RWPE2 (cell line): ENCODE results near the gene TRIM25.

Experiments
- ATAC-seq: fragments of 200-7000 bp; cut with Tn5 transposase; 3 replicates; pipeline ENCODE4 v1.9.1; 2021; ENCODE audit warnings: low read depth
- DNase-seq: peaks from one replicate; pipeline ENCODE4 v3.0.0-alpha.2; 2020; ENCODE audit warnings: low spot score
- H3K27ac ChIP-seq: fragments of 450-650 bp; 2 replicates; pipeline ENCODE4 v1.5.1; 2017; ENCODE audit warnings: mild to moderate bottlenecking; ENCODE audit not compliant: poor library complexity, severe bottlenecking
- H3K27me3 ChIP-seq: fragments of 250-450 bp; sonication (Bioruptor Pico); 2 replicates; pipeline ENCODE4 v1.5.1; 2021; ENCODE audit warnings: mild to moderate bottlenecking, moderate library complexity; ENCODE audit not compliant: insufficient read depth, poor library complexity, severe bottlenecking
- H3K36me3 ChIP-seq: fragments of 250-450 bp; sonication (Bioruptor Pico); 2 replicates; pipeline ENCODE4 v1.5.1; 2020; ENCODE audit warnings: low read depth, mild to moderate bottlenecking, moderate library complexity
- H3K4me1 ChIP-seq: fragments of 250-450 bp; sonication (Bioruptor Pico); 2 replicates; pipeline ENCODE4 v1.5.1; 2021; ENCODE audit warnings: mild to moderate bottlenecking, moderate library complexity; ENCODE audit not compliant: insufficient read depth, poor library complexity, severe bottlenecking
- H3K4me3 ChIP-seq: fragments of 250-450 bp; sonication (Bioruptor Pico); 2 replicates; pipeline ENCODE4 v1.5.1; 2021; ENCODE audit warnings: mild to moderate bottlenecking, moderate library complexity; ENCODE audit not compliant: severe bottlenecking
- H3K9me3 ChIP-seq: fragments of 250-450 bp; sonication (Bioruptor Pico); 2 replicates; pipeline ENCODE4 v1.5.1; 2021; ENCODE audit warnings: mild to moderate bottlenecking, moderate library complexity; ENCODE audit not compliant: severe bottlenecking
- TF ChIP-seq, protein P1 (sequence below): fragments of 450-650 bp; IDR thresholded peaks from one replicate; pipeline ENCODE4 v1.5.1; 2017; ENCODE audit warnings: mild to moderate bottlenecking, moderate library complexity; ENCODE audit not compliant: poor library complexity, severe bottlenecking

The TRIM25 gene

DNA sequence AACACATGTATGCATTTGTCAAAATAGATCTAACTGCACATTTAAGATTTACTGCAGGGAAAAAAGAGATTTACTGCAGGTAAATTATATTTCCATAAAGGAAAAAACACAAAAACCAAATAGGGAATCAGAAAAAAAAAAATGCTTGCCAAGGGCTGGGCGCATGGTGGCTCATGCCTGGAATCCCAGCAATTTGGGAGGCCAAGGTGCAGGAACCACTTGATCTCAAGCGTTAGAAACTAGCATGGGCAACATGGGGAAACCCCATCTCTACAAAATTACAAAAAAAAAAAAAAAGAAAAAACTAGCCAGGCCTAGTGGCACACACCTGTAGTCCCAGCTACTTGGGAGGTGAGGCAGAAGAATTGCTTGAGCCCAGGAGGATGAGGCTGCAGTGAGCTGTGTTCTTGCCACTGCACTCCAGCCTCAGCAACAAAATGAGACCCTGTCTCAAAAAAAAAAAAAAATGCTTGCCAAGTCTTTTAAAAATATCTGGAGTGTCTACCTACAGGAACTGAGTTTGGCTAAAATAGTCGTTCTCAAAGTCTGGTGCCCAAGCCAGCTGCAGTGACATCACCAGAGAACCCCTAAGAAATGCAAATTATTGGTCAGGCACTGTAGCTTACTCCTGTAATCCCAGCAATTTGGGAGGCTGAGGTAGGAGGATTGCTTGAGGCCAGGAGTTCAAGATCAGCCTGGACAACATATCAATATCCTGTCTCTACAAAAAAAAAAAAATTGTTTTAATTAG lies 17.5 kb downstream of the TRIM25 start:
- DNase-seq = no peak
- ATAC-seq = no peak
- H3K36me3 ChIP-seq = peaks cover 98% of the 10 kb centered on the region
- TF ChIP-seq, protein P1, sequence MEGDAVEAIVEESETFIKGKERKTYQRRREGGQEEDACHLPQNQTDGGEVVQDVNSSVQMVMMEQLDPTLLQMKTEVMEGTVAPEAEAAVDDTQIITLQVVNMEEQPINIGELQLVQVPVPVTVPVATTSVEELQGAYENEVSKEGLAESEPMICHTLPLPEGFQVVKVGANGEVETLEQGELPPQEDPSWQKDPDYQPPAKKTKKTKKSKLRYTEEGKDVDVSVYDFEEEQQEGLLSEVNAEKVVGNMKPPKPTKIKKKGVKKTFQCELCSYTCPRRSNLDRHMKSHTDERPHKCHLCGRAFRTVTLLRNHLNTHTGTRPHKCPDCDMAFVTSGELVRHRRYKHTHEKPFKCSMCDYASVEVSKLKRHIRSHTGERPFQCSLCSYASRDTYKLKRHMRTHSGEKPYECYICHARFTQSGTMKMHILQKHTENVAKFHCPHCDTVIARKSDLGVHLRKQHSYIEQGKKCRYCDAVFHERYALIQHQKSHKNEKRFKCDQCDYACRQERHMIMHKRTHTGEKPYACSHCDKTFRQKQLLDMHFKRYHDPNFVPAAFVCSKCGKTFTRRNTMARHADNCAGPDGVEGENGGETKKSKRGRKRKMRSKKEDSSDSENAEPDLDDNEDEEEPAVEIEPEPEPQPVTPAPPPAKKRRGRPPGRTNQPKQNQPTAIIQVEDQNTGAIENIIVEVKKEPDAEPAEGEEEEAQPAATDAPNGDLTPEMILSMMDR = no peak
- no peaks in the 10 kb centered on the region for H3K9me3 ChIP-seq
- no peaks in the 10 kb centered on the region for H3K4me1 ChIP-seq
- no peak overlapping the region for H3K27ac ChIP-seq
- H3K27me3 ChIP-seq = no peaks in the 10 kb centered on the region
- H3K4me3 ChIP-seq = no peak overlapping the region

DNA sequence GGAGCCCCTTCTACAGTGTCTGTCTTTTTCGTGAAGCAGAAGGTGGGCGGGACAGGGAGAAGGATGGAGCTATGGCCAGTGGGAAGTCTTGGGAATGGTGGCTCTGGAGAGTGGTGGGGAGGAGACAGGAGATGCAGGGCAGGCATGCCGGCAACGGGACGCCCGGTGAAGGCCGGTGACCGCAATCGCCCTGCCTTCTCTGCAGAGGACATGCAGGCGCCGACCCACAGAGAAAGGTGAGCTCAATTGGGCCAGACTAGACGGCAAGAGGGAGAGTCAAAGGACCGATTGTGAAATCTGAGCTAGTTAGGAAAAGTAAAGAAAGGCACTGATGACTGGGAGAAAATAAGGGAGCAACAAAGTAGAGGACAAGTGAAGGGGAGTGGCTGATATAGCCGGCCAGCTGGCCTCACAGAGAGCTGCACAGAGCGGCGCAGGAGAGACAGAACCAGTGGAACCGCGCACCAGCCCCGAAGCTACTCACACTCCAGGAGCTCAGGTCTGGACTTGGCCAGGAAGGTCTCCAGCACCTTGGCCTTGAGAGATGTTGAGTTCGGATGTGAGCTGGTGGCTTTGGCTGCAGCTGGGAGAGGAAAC lies 18.9 kb downstream of the TRIM25 start:
- no peak for DNase-seq
- TF ChIP-seq, protein P1 = no peak
- no peak for ATAC-seq
- Histone ChIP-seq H3K27me3 (no peaks in the 10 kb centered on the region), H3K4me3 (no peak overlapping the region), H3K27ac (no peak overlapping the region), H3K9me3 (no peaks in the 10 kb centered on the region), H3K36me3 (peaks cover 95% of the 10 kb centered on the region), H3K4me1 (no peaks in the 10 kb centered on the region)

DNA sequence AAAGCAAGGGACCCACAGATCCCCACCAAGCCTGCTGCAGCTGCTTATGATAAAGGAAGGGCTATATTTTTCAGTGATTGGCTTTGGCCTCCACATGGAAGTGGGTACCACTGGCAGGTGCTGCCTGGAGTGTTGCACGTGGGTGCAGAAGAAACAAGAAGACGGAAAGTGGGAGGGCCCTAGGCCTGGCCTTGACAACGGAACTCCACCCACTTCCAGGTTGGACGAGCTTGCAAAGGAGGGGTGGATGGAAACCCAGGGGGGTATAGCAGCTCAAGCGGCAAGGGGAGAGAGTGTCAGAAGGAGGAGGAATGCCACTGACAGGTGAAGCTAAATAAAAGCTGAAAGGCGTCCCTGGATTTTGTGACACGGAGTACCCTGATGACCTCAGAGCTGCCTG lies 20.3 kb downstream of the TRIM25 start:
- Histone ChIP-seq H3K4me1 (no peaks in the 10 kb centered on the region), H3K27me3 (no peaks in the 10 kb centered on the region), H3K27ac (no peak overlapping the region), H3K36me3 (peaks cover 93% of the 10 kb centered on the region), H3K9me3 (no peaks in the 10 kb centered on the region), H3K4me3 (no peak overlapping the region)
- DNase-seq = no peak
- TF ChIP-seq, protein P1 = no peak
- no peak for ATAC-seq

DNA sequence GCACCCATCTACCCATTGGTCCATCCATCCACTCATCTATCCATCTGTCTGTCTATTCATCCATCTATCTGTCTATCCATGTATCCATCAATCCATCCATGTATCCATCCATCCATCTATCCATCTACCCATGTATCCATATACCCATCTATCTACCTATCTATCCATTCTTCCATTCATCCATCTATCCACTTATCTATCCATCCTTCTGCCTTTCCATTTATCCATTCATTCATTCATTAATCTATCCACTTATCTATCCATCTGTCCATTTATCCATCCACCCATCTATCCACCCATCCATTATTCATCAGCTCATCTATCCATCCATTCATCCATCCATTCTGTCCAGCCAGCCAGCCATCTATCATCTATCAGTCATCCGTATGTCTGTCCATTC lies 21.5 kb downstream of the TRIM25 start:
- TF ChIP-seq, protein P1 = no peak
- peaks cover 89% of the 10 kb centered on the region for H3K36me3 ChIP-seq

DNA sequence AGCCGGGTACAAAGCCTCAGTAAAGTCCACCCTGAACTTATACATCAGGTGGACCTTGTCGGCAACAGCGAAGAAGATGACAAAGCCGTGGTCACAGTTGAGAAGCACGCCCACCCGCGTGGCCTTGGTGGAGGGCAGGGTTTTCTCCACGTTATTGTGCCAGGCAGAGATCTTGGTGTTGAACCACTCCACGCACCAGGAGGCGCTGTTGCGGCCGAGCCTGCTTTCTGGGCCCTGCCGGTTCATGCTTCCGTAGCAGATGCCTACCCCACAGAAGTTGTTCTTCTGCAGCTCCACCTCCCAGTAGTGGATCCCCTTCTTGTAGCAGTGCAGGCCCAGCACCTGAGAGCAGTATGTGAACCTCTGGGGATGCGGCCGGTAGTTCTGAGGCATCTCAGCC lies 22.1 kb downstream of the TRIM25 start:
- Histone ChIP-seq H3K9me3 (peaks cover 6% of the 10 kb centered on the region), H3K36me3 (peaks cover 84% of the 10 kb centered on the region)

More for the DNA sequence above, 21.5 kb downstream of the TRIM25 start:
- no peak for ATAC-seq
- no peak for DNase-seq
- Histone ChIP-seq H3K9me3 (peaks cover 6% of the 10 kb centered on the region), H3K4me3 (no peak overlapping the region), H3K27me3 (no peaks in the 10 kb centered on the region), H3K27ac (no peak overlapping the region), H3K4me1 (no peaks in the 10 kb centered on the region)

More for the DNA sequence above, 22.1 kb downstream of the TRIM25 start:
- no peak overlapping the region for H3K27ac ChIP-seq
- DNase-seq (no peak), ATAC-seq (no peak)
- H3K27me3 ChIP-seq = no peaks in the 10 kb centered on the region
- H3K4me1 ChIP-seq = no peaks in the 10 kb centered on the region
- no peak overlapping the region for H3K4me3 ChIP-seq
- TF ChIP-seq, protein P1 = no peak
